Endothelial cell of umbilical vein (primary cell): ENCODE data around the gene TSC22D3.

ENCODE experiments used
- CTCF ChIP-seq, 2 donors: IDR thresholded peaks; 1 replicate in 1 of 2; 2 replicates in 1 of 2; pipeline ENCODE4 v1.5.1; 2011; ENCODE audit warnings: low read length in 2 of 2, mild to moderate bottlenecking in 2 of 2, moderate library complexity in 2 of 2, control low read depth in 1 of 2, inconsistent platforms in 1 of 2, low read depth in 1 of 2; ENCODE audit not compliant: insufficient read depth in 1 of 2; ENCODE audit errors: extremely low read depth in 1 of 2
- FOS ChIP-seq: IDR thresholded peaks from 2 replicates; pipeline ENCODE4 v1.6.1; 2011; ENCODE audit warnings: mild to moderate bottlenecking, low read length, moderate library complexity, borderline replicate concordance; ENCODE audit not compliant: insufficient read depth
- JUN ChIP-seq: IDR thresholded peaks from 2 replicates; pipeline ENCODE4 v1.6.1; 2011; ENCODE audit warnings: borderline replicate concordance, low read depth; ENCODE audit not compliant: insufficient read length, insufficient read depth
- POLR2A ChIP-seq: IDR thresholded peaks from 2 replicates; pipeline ENCODE4 v1.6.1; 2012; ENCODE audit warnings: low read depth, mild to moderate bottlenecking, control low read depth, low read length
- POLR2AphosphoS5 ChIP-seq: IDR thresholded peaks from 2 replicates; pipeline ENCODE4 v1.6.1; 2012; ENCODE audit warnings: low read depth, mild to moderate bottlenecking, control low read depth, low read length, moderate library complexity; ENCODE audit not compliant: insufficient read depth

GRCh38 chrX:107686792-107687191 lies 88.8 kb downstream of the TSC22D3 start:
- TF ChIP-seq JUN, result no peak
- TF ChIP-seq POLR2AphosphoS5, result no peak
- TF ChIP-seq CTCF (IDR thresholded peaks at IDR 0.05; ENCODE audit: extremely low read depth in 1 of 2, insufficient read depth in 1 of 2, low read depth in 1 of 2, low read length in 2 of 2), result no peak
- TF ChIP-seq POLR2A, result no peak
- TF ChIP-seq FOS, result no peak
